GM19455 (cell line): ENCODE data around the gene AMBRA1.

Experiments
- ATAC-seq: cut with Tn5 transposase; IDR thresholded peaks from one replicate; pipeline ENCODE4 v1.9.1; 2021; ENCODE audit not compliant: unreplicated experiment

AMBRA1 gene

DNA sequence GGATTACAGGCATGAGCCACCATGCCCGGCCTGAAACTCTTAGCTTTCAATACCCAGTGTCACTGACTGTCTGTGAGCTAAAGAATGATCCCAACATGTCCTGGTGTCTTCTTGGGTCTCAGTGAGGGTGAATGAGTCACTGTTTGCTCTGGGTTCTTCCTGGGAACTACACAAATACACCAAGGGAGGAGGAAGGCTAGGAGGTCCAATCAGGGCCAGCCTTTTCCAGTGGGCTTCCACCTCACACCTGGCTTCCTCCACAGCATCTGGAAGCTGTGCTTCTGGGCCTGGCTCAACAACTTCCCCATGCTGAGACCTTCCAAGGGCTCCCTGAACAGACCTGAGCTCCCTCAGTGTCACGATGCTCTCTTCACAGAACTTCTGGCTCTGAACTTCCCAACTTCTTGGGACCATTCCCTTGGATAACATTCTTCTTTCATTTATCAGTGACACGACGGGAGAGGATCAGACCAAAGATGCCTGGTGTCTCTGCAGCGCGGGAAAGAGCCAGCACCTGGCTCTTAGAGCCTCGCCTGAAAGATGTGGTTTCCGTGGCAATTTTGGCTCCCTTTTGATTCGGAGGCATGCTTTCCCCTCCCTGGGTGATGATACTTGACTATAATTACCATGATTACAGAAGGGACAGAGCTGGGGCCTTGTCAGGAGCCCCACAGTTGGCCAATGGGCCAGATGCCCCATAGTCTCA lies 179.9 kb downstream of the AMBRA1 start:
- ATAC-seq: no peak

DNA sequence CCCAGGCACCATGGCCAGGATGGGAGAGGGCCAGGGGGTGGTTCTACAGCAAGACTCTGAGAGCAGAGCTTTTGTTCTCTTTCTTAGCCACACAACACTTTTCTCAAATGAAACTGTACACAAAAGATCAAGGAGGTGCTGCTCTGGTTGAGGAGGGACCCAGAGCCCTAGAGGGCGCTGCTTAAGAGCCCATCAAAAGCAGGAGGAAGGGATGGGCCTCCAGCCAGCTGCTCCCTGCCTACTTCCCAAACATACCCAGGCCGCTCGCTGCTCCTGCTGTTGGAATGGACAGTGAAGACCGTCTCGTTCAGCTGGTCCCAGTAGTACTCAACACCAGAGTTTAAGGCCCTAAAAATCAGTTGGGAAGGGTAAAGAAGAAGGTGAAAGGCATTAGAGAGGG lies 183.8 kb downstream of the AMBRA1 start:
- no peak for ATAC-seq

DNA sequence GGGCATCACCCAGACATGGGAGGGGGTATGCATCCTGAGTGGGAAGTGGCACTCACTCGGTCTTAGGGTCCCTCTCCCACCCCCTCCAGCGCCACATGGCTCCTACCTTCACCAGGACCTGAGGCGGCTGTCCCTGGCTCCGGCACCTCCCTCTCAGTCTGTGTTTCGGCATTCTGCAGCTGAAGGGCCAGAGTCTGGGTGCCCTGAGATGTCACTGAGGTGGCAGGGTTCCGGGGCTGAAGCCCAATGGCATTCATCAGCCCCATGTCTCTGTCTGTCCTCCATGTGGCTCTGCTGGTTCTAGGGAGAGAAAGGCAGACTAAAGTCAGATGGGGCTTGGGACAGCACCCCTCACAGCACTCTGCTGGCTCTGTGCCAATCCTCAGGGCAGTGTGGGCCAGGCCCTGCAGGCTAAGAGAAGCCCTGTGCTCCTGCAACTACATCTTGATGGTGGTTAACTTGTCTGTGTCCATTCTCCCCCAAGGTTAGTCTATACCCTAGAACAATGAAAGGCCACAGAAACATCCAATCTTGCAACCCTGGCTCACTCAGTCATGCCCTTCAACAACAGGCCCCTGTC lies 185.3 kb downstream of the AMBRA1 start:
- no peak for ATAC-seq

DNA sequence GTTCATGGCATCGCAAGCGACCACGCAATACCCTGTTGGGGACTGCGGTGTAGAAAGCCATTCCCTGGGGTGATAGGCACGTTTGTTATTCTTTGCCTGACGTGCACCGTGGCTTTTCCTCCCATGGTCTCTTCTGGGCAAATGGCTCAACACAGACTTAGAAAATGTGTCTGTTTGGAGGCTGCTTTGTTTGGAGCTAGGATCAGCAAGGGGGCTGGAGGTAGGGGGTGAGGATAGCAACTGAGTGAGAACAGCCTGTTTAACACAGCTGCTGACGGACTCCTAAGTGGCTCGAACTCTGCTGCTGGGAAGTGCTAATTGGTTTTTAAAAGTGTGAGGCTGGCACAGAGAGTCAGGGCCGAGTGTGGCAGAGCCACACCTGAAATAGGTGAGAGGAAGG lies 186.2 kb downstream of the AMBRA1 start:
- no peak for ATAC-seq

DNA sequence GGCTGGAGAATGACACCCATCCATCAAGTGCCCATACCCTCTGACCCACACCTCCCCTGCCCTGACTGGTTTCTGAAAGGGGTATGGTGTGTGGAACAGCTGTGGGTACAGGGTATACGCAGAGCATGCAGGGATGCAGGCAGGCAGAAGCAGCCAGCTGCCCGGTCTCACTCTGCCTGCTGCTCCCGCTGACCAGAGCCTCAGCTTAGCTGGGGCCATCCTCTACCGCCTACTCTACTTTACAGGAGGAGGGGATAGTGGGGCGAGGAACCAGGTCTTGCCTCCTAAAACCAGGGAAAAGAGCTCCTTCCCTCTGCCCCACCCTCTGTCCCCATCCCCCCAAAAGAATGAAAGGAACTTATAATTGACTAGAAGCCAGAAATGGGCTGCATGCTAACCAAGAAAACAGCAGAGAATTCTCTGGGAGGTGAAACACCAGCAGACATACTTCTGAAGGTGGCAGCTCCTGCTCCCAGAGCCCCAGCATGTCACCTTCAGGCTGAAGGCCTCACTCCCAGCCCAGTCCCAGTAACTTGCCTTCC lies 189.3 kb downstream of the AMBRA1 start:
- no peak for ATAC-seq

DNA sequence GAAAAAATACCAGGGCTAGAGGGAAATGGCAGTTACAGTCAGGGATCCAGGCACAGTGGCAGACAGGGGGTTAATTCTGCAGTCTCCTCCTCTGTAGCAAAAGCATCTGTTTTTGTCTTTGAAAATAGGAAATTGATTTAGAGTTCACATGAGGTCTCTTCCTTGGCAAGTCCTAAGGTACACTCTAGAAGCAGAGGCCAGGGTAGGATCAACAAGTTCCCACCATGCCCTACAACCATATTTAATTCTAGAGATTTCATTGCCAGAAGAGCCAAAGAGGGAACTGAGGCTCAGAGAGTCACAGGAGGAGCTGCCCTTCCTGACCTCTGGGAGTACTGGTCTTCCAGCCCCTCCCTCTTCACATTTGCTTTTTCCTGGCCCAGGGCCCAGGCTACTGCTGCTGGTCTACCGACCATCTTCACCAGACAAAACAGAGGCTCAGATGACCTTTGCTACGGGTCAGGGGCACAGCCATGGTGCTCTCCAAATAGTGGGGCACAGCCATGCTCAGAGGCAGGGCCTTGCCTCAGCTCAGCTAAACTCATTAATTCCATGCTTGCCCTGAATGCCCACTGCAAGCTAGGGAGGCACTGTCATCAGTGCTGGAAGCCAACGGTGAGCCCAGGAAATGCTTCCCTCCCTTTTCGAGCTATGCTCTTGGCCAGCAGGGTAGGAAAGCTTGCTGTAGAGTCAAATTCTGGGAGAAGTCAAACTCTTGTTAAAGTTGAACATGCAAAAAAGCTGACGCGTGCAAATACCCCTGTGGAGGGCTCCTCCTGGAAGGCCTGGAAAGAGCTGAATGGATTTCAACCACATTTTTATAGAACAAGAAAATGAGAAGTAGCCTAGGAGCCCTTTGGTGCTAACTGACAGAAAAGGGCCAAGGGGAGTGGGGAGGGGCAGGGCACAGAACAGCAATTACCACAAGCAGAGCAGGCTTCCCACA lies 190.6 kb downstream of the AMBRA1 start:
- ATAC-seq: no peak

DNA sequence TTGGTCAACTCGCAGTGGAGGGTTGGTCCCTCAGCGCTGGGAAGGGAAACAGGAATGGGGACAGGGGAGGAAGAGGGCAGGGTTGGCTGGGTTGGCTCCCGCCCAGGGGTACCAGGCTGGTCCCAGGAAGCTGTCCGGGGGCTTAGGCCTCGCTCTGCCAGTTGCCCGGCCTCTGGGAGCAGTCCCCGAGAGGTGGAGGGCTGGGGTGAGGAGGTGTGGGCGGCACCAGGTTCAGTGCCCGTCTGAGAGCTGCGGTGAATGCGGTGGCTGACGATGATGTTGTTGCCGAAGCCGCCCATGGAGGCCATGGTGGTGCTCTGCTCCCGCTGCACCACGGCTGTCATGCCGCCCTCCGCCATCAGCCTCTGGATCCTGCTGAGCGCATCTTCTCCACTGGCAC lies 196.3 kb downstream of the AMBRA1 start:
- no peak for ATAC-seq

DNA sequence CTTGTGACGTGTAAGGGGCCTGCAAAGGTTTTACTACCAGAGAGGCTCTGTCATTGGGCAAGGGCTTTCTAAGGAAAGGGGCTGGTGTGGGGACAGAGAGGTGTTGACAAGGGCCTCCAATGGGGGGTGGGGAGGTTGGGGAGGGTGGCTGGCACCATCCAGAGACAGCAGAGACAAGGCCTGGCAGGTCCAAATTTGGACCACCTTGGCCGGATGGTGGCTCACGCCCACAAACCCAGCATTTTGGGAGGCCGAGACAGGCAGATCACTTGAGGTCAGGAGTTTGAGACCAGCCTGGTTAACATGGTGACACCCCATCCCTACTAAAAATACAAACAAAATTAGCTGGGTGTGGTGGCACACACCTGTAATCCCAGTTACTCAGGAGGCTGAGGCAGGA lies 200.1 kb downstream of the AMBRA1 start:
- ATAC-seq: no peak

DNA sequence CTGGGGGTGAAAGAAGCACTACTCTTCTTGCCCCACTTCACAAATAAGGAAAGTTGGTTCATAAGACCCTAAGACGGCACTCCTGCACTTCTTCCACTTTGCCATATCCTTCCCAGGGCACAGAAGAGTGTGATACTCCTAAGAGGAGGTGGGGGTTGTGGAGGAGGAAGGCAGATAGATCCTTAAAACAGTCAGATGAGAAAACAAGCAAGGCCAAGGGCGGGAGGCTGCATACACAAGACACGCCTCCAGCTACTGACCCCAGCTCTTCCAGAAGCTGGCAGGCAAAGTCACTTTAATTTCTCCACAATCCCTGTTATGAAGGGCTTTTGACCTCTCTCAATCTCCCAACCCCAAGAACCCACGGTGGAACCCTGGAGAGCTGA lies 200.6 kb downstream of the AMBRA1 start:
- ATAC-seq: no peak

DNA sequence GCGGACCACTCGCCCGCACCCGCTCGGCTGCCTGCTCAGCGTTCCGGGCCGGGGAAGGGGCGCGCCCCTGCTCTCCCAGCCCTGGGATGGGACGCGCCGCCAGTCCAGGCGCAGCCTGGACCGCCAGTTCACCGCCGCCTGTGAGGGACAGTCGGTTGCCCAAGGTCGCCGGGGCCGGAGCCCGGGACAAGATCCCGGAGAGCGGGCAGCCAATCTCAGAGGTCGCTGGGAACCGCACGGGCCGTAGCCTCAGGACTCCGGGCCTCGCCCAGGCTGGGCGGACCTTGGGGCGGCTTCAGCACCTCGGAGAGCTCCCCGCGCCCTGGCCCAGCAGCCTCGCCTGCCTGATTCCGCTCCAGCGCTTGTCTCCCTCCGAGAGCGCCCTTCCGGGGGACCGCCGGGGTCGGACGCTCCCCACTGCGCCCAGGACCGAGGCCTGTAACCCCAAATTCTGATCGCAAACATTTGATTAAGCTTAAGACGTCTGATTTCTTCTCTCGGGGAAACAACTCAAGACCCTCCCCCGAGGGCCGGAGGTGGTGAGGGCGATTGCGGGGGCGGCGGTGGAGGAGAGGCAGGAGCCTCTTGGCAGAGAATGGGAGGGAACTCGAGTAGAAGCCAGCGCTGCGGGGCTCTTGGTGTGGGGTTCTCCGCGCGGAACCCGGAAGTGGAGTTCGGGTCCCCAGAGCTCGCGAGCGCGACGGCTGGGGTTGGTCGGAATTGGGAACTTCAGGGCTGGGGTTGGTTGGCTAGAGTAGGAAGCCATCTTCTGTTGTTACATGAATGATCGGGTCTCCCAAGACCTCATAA lies 201.2 kb downstream of the AMBRA1 start:
- ATAC-seq: peak; percentile 55

DNA sequence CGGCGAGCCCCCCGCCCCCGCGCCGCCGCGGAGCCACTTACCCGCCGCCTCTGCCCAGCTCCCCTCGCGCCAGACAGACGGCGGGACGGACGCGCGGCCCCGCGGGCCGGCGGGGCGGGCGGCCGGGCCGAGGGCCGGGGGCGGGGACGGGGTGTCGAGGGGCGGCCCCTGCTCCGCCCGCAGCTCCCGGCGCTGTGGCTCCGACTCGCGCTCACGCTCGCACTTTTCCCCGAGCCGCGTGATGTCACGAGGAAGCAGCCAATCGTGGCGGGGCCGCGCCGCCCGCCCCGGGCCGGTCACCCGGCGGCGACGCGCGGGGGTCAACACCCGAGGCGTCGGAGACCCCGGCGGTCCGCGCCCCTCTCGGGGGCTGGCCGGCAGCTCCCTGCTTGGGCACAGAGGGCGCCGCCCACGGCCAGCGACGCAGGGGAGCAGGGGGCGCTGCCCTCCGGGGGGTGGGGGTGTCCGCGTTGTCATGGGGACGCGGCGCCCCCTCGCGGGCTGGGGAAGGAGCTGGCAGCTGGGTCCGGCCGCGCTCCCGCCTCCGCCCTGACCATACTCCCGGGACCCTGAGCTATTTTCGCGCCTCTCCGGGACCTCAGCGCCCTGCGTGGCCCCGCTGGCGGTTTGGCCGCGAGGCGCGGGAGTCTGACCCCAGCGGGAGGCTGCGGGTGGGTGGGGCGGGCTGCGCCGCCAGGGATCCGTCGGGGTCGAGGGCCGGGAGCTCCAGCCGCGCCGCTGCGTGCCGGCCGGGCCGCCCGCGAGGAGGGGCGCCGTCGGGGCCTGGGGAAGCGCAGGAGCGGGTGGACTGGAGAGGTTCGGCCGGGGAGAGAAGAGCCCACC lies 202.0 kb downstream of the AMBRA1 start, which contains the start of gene CHRM4:
Gene CHRM4 (minus strand): TSS at position 199 of the 843 bp plus-strand sequence. CDS start 5,219 bp downstream, outside the sequence.
- ATAC-seq: no peak

DNA sequence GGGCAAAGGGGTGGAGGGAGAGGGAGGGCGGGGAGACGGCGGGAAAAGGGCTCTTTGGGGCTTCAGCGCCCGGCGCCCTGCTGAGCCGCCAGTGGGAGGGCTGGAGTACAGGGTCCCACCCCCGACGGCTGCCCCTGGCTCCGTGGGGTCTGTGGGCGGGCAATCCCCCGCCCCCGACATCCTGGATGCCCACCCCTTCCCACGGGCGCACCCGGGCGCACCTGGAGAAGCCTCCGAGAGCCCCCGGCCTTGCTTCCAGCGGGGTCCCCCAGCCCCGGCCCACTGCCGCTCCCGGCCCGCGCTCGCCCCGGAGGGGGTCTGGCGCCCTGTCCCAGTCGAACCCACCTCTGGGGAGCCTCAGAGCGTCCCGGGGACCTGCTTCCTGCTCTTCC lies 202.6 kb downstream of the AMBRA1 start:
- no peak for ATAC-seq

DNA sequence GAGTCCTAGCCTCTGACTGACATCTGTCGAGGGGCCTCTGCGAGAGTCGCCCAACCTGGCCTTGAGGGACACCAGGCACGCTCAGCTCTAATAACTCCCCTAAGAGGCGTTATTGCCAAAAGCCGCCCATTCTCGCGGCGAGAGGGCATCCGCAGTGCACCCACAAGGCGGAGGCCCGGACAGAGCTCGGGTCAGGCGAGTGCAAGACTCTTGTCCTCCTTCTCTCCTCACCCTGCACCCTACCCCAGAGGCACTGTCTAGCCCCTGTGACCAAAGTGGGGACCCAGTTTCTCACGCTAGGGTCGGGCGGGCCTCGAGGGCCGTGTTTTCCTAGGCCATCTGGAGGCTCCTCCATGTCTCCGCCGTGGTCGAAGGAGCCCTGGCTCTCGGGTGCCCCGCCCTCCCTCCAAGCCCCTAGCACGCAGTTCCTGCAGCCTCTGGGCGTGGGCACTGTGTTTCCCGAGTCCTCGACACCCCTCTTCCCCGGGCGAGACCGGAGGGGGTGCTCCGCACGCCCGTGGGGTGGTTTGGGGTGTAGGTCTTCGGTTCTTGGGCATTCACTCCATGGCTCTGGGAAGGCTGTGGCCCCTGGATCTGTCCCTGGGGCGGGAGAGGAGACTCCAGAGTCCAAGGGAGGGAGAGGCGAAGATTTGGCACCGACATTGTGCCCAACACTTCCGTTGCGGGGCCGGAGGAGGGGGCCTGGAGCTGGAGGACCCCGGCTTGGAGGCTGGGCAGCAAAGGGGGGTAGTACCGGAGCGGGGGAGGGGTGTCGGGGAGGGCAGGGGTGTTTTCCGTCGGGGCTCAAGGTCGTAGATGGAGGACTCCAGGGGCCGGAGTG lies 203.3 kb downstream of the AMBRA1 start:
- ATAC-seq: no peak

DNA sequence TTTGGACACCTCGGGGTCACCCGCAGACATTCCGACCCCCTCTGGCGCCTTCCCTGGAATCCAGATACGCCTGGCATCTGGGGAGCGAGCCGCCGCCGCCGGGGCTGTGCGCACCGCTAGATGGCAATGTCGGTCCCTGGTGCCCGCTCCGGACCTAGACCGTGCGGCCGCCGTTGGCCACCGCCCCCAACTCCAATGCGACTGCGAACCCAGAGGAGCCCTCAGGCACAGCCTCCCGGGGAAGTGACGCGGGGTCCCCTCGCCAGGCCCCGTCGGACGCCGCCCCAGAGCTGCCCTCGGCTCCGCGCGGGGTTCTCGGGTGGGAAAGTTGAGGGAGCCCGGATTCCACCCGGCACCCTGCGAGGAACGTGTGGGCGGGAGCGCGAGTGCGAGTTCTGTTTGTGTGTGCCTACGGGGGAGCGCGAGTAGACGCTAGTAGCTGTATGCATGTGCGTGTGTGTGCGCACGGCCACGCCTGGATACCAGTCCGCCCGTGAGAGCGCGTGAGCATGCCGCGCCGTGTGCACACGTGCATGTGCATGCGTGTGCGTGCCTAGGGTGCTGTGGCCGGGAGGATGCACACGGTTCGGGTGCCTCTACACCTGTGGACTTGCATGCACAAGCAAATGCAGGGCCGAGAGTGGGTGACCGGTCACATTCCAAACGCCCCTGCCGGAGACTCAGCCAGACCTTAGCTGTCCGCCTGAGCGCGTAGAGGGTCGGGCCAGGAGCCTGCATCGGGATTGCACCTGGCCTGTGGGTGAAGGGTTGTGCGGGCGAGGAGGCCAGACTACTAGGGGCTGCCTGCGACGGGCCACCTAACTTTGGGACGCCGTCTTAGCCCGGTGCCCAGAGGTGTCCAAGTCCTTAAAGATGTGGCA lies 204.1 kb downstream of the AMBRA1 start:
- ATAC-seq: no peak

DNA sequence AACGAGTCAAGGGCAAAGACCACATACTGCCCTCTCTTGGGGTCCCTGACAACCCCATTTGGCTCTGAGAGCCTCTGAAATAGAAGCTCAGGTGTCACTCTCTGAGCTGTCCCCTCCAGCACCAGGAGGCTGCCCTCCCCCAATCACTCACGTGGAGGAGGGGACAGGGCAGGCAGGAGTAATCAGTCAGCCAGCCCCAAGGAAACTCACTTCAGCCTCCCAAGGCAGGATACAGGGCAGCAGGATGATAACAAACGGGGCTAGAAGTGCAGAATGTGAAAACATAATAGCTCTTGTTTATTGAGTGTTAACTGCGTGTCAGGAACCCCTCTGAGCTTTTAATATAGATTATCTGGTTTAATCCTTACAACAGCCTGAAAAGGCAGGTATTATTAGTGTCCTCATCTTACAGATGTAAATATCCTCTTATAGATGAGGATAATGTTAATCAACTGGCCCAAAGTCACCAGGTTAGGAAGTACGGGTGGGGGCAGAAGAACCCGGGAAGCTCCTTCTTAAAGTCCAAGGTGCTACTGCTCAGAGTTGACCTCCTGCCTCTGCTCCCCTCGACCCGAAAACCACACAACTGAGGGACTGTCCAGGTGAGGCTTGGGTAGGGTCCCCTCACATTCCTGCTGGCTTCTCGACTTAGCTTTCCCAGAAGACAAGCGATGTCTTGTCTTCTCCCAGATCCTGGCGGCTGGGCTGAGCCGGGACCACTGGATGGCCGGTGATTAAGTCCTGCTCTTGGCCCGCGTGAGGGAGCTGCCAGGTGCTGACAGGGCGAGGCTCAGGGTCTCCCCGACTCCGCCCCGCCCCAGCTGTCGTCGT lies 205.0 kb downstream of the AMBRA1 start:
- no peak for ATAC-seq

DNA sequence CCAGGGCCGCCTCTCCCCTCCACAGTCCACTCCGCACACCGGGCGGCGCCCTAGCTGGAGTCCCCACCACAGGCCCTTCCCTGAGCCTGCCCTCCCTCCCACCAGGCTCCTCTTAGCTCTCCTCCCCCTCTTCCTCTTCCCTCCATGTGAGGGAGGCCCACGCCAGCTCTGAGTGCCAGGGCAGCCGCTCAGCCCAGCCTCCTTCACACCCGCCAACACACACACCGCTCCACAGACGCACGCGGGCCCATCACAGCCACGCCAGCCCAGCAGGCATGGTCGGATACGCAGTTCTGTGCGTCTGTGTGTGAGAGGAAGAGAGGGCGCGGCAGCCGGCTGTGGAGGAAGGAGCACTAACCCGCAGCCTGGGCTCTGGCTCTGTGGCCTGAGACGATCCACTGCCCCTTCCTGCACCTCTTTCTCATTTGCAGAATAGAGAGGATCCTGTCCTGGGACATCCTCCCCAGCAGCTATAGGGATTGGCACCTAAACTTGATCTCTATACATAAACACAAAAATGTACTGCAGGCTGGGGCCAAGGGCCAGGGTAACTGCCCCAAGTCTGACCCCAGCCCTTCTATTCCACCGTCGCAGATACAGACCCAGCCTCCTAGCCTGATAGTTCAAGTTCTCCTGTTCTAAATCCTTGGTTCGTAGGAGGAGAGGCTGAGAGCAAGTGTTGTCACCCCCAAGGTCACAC lies 205.8 kb downstream of the AMBRA1 start:
- ATAC-seq: no peak
